A549 (cell line): ENCODE measurements around the gene CACNA1H. TPM values are rescaled to one million over a fixed set of nuclear protein-coding genes. Genes with fewer than 3 reads are reported as not detected.
A peak's percentile ranks its signal among the peaks of the same experiment; 100 is the strongest.

ENCODE experiments used
- ATAC-seq, 2 experiments: fragments of 200-7000 bp in 1 of 2; fragments of >200 bp in 1 of 2; cut with Nextera tagmentation in 1 of 2; cut with Tn5 transposase in 1 of 2; 3 replicates each; pipeline versions ENCODE4 v1.8.0 to v1.9.1; 2018 to 2020; ENCODE audit warnings: mild to moderate bottlenecking in 1 of 2, moderate library complexity in 1 of 2
- CTCF ChIA-PET: fragments of 300-600 bp; sonication (Branson Sonifier 250); formaldehyde crosslinking; extraction: SDS; loops from one replicate; lab custom pipeline; 2021; ENCODE audit warnings: antibody characterized with exemption, inconsistent platforms; lab: Yijun Ruan, JAX
- POLR2A ChIA-PET: fragments of 350-600 bp; formaldehyde crosslinking; extraction: SDS; loops from one replicate; lab custom pipeline; 2021; ENCODE audit warnings: antibody characterized with exemption, inconsistent platforms; lab: Yijun Ruan, JAX
- DNase-seq, 2 experiments: peaks; one replicate each; pipeline versions ENCODE4 v3.0.0 to v3.0.0-alpha.2; 2011 to 2016; ENCODE audit warnings: low read depth in 1 of 2, low spot score in 1 of 2
- FAIRE-seq: peaks from 2 replicates; lab custom pipeline; 2011; peaks lifted over from hg19 to GRCh38; lab: Jason Lieb, UNC
- H3K27ac ChIP-seq, 2 experiments: fragments of >200 bp; sonication (Bioruptor Twin); formaldehyde crosslinking; 3 replicates each; pipeline ENCODE4 v1.5.1; 2016 to 2017
- H3K4me1 ChIP-seq: fragments of >200 bp; sonication (Bioruptor Twin); formaldehyde crosslinking; 3 replicates; pipeline ENCODE4 v1.6.1; 2016
- H3K4me2 ChIP-seq: fragments of >200 bp; sonication (Bioruptor Twin); formaldehyde crosslinking; 3 replicates; pipeline ENCODE4 v1.6.1; 2016
- H3K4me3 ChIP-seq: fragments of >200 bp; sonication (Bioruptor Twin); formaldehyde crosslinking; 3 replicates; pipeline ENCODE4 v1.5.1; 2016
- H3K9me3 ChIP-seq: fragments of >200 bp; sonication (Bioruptor Twin); formaldehyde crosslinking; 3 replicates; pipeline ENCODE4 v1.6.1; 2016
- CHD2 ChIP-seq: fragments of 150-350 bp; IDR thresholded peaks from 2 replicates; pipeline ENCODE4 v1.6.1; 2014; ENCODE audit warnings: low read length; ENCODE audit not compliant: partially characterized antibody
- CTCF ChIP-seq: fragments of >200 bp; sonication (Bioruptor Twin); formaldehyde crosslinking; IDR thresholded peaks from 3 replicates; pipeline ENCODE4 v1.5.1; 2016
- FOSB ChIP-seq: fragments of 250-450 bp; sonication (Bioruptor Pico); IDR thresholded peaks from 2 replicates; pipeline ENCODE4 v1.5.0; 2020; ENCODE audit warnings: mild to moderate bottlenecking, moderate library complexity
- FOSL2 ChIP-seq, 2 experiments: fragments of 450-650 bp in 1 of 2; fragments of >200 bp in 1 of 2; sonication (Bioruptor Twin) in 1 of 2; formaldehyde crosslinking; IDR thresholded peaks; 2 replicates each; pipeline versions ENCODE4 v1.5.0 to v1.6.1; 2016 to 2020; ENCODE audit warnings: mild to moderate bottlenecking in 1 of 2, moderate library complexity in 1 of 2
- FOXS1 ChIP-seq: fragments of 250-450 bp; sonication (Bioruptor Pico); IDR thresholded peaks from 2 replicates; pipeline ENCODE4 v1.5.0; 2020; ENCODE audit warnings: mild to moderate bottlenecking, moderate library complexity
- HEYL ChIP-seq: fragments of 250-450 bp; sonication (Bioruptor Pico); IDR thresholded peaks from 2 replicates; pipeline ENCODE4 v1.8.0; 2021; ENCODE audit warnings: mild to moderate bottlenecking, moderate library complexity
- HOXA7 ChIP-seq: fragments of 250-450 bp; sonication (Bioruptor Pico); IDR thresholded peaks from 2 replicates; pipeline ENCODE4 v1.5.0; 2020; ENCODE audit warnings: mild to moderate bottlenecking, moderate library complexity
- HOXB13 ChIP-seq: fragments of 250-450 bp; sonication (Bioruptor Pico); IDR thresholded peaks from 2 replicates; pipeline ENCODE4 v1.5.0; 2020; ENCODE audit warnings: low read depth, mild to moderate bottlenecking, moderate library complexity
- JUN ChIP-seq, 2 experiments: fragments of >200 bp; sonication (Bioruptor Twin); formaldehyde crosslinking; IDR thresholded peaks; 2 replicates in 1 of 2; 3 replicates in 1 of 2; pipeline ENCODE4 v1.6.1; 2016 to 2017
- MAX ChIP-seq: IDR thresholded peaks from 2 replicates; pipeline ENCODE4 v1.6.1; 2012
- MYC ChIP-seq: IDR thresholded peaks from 2 replicates; pipeline ENCODE4 v1.6.1; 2012; ENCODE audit warnings: mild to moderate bottlenecking, inconsistent platforms, low read length, improper control_type of control experiment, borderline replicate concordance
- NFE2L2 ChIP-seq: fragments of 150-350 bp; conservative IDR thresholded peaks from 2 replicates; pipeline ENCODE4 v1.6.1; 2014; ENCODE audit warnings: low read length
- RAD21 ChIP-seq, 2 experiments: fragments of >200 bp in 1 of 2; sonication (Bioruptor Twin) in 1 of 2; formaldehyde crosslinking in 1 of 2; IDR thresholded peaks in 1 of 2; conservative IDR thresholded peaks in 1 of 2; 2 replicates in 1 of 2; 3 replicates in 1 of 2; pipeline ENCODE4 v1.6.1; 2012 to 2018; ENCODE audit warnings: inconsistent platforms in 1 of 2
- RARB ChIP-seq: fragments of 250-450 bp; sonication (Bioruptor Pico); IDR thresholded peaks from 2 replicates; pipeline ENCODE4 v1.8.0; 2021; ENCODE audit warnings: mild to moderate bottlenecking, moderate library complexity
- RFX5 ChIP-seq: fragments of 450-650 bp; IDR thresholded peaks from 2 replicates; pipeline ENCODE4 v1.7.1; 2014; ENCODE audit warnings: antibody characterized with exemption, mild to moderate bottlenecking, moderate library complexity
- RNF2 ChIP-seq: fragments of 200-600 bp; sonication (generic); IDR thresholded peaks from 2 replicates; pipeline ENCODE4 v1.6.1; 2016; ENCODE audit warnings: low read depth, mild to moderate bottlenecking, antibody characterized with exemption, moderate library complexity, borderline replicate concordance
- SREBF2 ChIP-seq: fragments of 450-650 bp; IDR thresholded peaks from 2 replicates; pipeline ENCODE4 v1.6.1; 2014; ENCODE audit warnings: mild to moderate bottlenecking, moderate library complexity
- ZC3H11A ChIP-seq: fragments of 450-650 bp; IDR thresholded peaks from 2 replicates; pipeline ENCODE4 v1.6.1; 2014; ENCODE audit warnings: antibody characterized with exemption, mild to moderate bottlenecking
- WGBS: methylation state at CpG from one replicate; pipeline ENCODE4 v1.1.6; 2017; ENCODE audit errors: missing lambda C conversion rate; 5-methylcytosine and 5-hydroxymethylcytosine counted together
- polyA plus RNA-seq, 4 experiments: library from polyadenylated mRNA; depleted of rRNA in 3 of 4; stranded (reverse); fragments of >200 nt; fragmentation: RNase III in 1 of 4; extraction: RNeasy Plus Mini Kit Qiagen cat#74134 plus additional on column Dnase treatment in 1 of 4; gene quantifications; 2 replicates in 3 of 4; 3 replicates in 1 of 4; pipeline ENCODE4 v1.2.3, GENCODE V29; 2011 to 2017

The CACNA1H gene
- polyA plus RNA-seq, 2 of the 4 experiments (the other 2 are of a cell fraction) = 7.2 to 15.8 TPM

- peak overlapping the region; percentile 75 for H3K4me2 ChIP-seq
- TF ChIP-seq FOSL2 (IDR thresholded peaks at IDR 0.05) (no peak), FOSL2 (CRISPR knock-in tag; IDR thresholded peaks at IDR 0.05) (0 out of 2 replicates have a peak, but pooled peaks have one; percentile 19), HOXB13 (CRISPR knock-in tag) (no peak), CTCF (no peak), JUN (IDR thresholded peaks at IDR 0.05) (peak in 1 of 2 experiments; percentile 21; a peak in 1 of 5 replicates), RAD21 (conservative IDR thresholded peaks at IDR 0.05 in 1 of 2, IDR thresholded peaks at IDR 0.05 in 1 of 2) (no peak)
- peaks cover 35% of the 10 kb centered on the region for H3K4me1 ChIP-seq
- H3K27ac ChIP-seq = peak overlapping the region; percentile 76 to 92
- DNase-seq (no peak), FAIRE-seq (no peak), ATAC-seq (peak; percentile 46 to 70)
- POLR2A ChIA-PET = interaction anchor here (1.4 kb wide), 1 partner anchor 16 kb away, joined by 3 read pairs; no protein-coding TSS in a partner anchor
- WGBS = 61% methylated on average over 25 of the region's 38 CpGs
- no peaks in the 10 kb centered on the region for H3K9me3 ChIP-seq
- CTCF ChIA-PET = interaction anchor here (0.8 to 1.5 kb wide), 5 partner anchors 9 to 117 kb away, joined by 3 to 4 read pairs (median 3); no protein-coding TSS in a partner anchor
- no peak overlapping the region for H3K4me3 ChIP-seq
These were observed 21.8 kb downstream of the CACNA1H start for GRCh38 chr16:1174477-1175357.

GRCh38 chr16:1175566-1176279 lies 22.8 kb downstream of the CACNA1H start:
- ChIA-PET CTCF (interaction anchor here (1.3 to 1.7 kb wide), 4 partner anchors 15 to 68 kb away, joined by 3 to 16 read pairs (median 3); no protein-coding TSS in a partner anchor), POLR2A (interaction anchor here (1.4 kb wide), 1 partner anchor 17 kb away, joined by 3 read pairs; no protein-coding TSS in a partner anchor)
- Histone ChIP-seq H3K4me3 (no peak overlapping the region), H3K4me2 (no peak overlapping the region), H3K9me3 (no peaks in the 10 kb centered on the region), H3K27ac (peak overlapping the region; percentile 76 to 92; a peak in 5 of 6 replicates), H3K4me1 (peaks cover 45% of the 10 kb centered on the region)
- 86% methylated on average over 29 of the region's 29 CpGs for WGBS
- TF ChIP-seq FOXS1 (no peak), RFX5 (no peak), MAX (no peak)
- DNase-seq (no peak), FAIRE-seq (no peak), ATAC-seq (no peak)

DNA sequence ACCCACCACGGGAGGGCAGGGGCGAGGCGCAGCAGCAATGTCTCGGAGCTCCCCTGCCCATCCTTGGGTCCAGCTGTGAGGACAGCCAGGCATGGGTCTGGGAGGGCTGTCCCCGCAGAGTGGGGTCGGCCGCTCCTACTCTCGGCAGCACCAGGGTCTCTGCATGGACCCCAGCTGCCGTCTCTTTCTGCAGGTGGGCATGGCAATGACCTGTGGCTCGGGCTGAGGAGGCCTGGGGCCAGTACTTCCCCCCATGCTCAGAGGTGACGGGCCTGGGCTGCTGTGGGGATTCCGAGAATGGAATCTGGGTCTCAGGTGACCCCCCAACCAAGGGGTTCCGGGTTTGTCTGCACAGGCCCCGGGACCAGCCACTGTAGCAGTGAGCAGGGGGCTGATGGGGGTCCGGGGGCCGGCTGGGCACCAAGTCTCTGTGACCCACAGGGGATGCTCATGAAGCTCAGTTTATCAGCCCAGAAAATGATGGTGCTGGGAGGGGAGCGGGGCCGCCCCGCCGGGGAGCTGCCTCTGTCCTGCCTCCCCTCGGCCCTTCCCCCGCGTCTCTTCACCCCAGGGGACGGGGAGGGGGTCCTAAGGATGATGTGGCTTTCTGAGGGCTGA lies 23.5 kb downstream of the CACNA1H start:
- TF ChIP-seq HOXA7 = no peak
- TF ChIP-seq CHD2 = no peak
- no peak for TF ChIP-seq MYC
- TF ChIP-seq RAD21 (conservative IDR thresholded peaks at IDR 0.05 in 1 of 2, IDR thresholded peaks at IDR 0.05 in 1 of 2) = no peak
- TF ChIP-seq ZC3H11A = no peak
- TF ChIP-seq HOXB13 (CRISPR knock-in tag) = no peak
- no peak for TF ChIP-seq RARB
- TF ChIP-seq HEYL (CRISPR knock-in tag) = no peak
- TF ChIP-seq SREBF2 = no peak
- TF ChIP-seq FOSB (CRISPR knock-in tag) = no peak
- TF ChIP-seq NFE2L2 = no peak
- no peak for TF ChIP-seq RNF2
- ATAC-seq = no peak
- POLR2A ChIA-PET = no interaction called here
- CTCF ChIA-PET = interaction anchor here (1.3 to 1.7 kb wide), 5 partner anchors 14 to 69 kb away, joined by 3 to 16 read pairs (median 3); no protein-coding TSS in a partner anchor
- Histone ChIP-seq H3K4me2 (no peak overlapping the region), H3K4me1 (peaks cover 52% of the 10 kb centered on the region), H3K27ac (peak overlapping the region in 1 of 2 experiments; percentile 92; a peak in 1 of 6 replicates), H3K9me3 (no peaks in the 10 kb centered on the region), H3K4me3 (no peak overlapping the region)
- no peak for DNase-seq
- no peak for FAIRE-seq
- 88% methylated on average over 13 of the region's 24 CpGs for WGBS
